Sigmoid colon (tissue), 7 donors: ENCODE results near the gene OR14A16. TPM values are rescaled to one million over a fixed set of nuclear protein-coding genes. Genes with fewer than 3 reads are reported as not detected.

Experiments
- DNase-seq: peaks from one replicate; pipeline ENCODE4 v3.0.0-alpha.2; 2019
- H3K27ac ChIP-seq, 4 donors: fragments of 200-600 bp; sonication (generic); one replicate each; pipeline ENCODE4 v1.5.1; 2016 to 2019; ENCODE audit warnings: mild to moderate bottlenecking in 1 of 4
- H3K27me3 ChIP-seq, 3 donors: fragments of 200-600 bp; sonication (generic); one replicate each; pipeline ENCODE4 v1.5.1; 2019; ENCODE audit warnings: mild to moderate bottlenecking in 1 of 3
- H3K36me3 ChIP-seq, 4 donors: fragments of 200-600 bp; sonication (generic); one replicate each; pipeline ENCODE4 v1.5.1; 2016 to 2019
- H3K4me1 ChIP-seq, 4 donors: fragments of 200-600 bp; sonication (generic); one replicate each; pipeline ENCODE4 v1.5.1; 2017 to 2019
- H3K4me3 ChIP-seq, 4 donors: fragments of 200-600 bp; sonication (generic); one replicate each; pipeline ENCODE4 v1.5.1; 2017 to 2019; ENCODE audit warnings: mild to moderate bottlenecking in 2 of 4, moderate library complexity in 1 of 4
- H3K9me3 ChIP-seq, 4 donors: fragments of 200-600 bp in 3 of 4; sonication (generic) in 3 of 4; one replicate each; pipeline versions ENCODE4 v1.5.1 to v1.6.1; 2013 to 2019
- CTCF ChIP-seq, 4 experiments: fragments of 450-650 bp in 3 of 4; fragments of 200-600 bp in 1 of 4; IDR thresholded peaks; one replicate each; pipeline ENCODE4 v1.5.1; 2016 to 2019; ENCODE audit warnings: antibody characterized with exemption in 4 of 4, mild to moderate bottlenecking in 3 of 4, moderate library complexity in 2 of 4
- EP300 ChIP-seq, 4 donors: sonication (generic); formaldehyde crosslinking; IDR thresholded peaks; one replicate each; pipeline ENCODE4 v1.6.1; 2017; ENCODE audit warnings: antibody characterized with exemption in 4 of 4
- POLR2A ChIP-seq, 2 donors: fragments of 450-650 bp; IDR thresholded peaks; one replicate each; pipeline ENCODE4 v1.6.1; 2016; ENCODE audit warnings: antibody characterized with exemption in 2 of 2, mild to moderate bottlenecking in 2 of 2, moderate library complexity in 2 of 2
- POLR2AphosphoS5 ChIP-seq, 4 donors: sonication (generic); formaldehyde crosslinking; IDR thresholded peaks; one replicate each; pipeline ENCODE4 v1.6.1; 2017; ENCODE audit warnings: antibody characterized with exemption in 4 of 4
- WGBS, 2 donors: extraction: QIAGEN DNeasy Blood & Tissue Kit; methylation state at CpG; one replicate each; pipeline ENCODE4 v1.1.7; 2013; 5-methylcytosine and 5-hydroxymethylcytosine counted together
- intact Hi-C: fragments of 100-400 bp; cut with DNase I; formaldehyde crosslinking; loops from one replicate; pipeline ENCODE4 v1.15.1; 2023
- polyA plus RNA-seq, 3 donors: library from polyadenylated mRNA; stranded (reverse); fragments of 200-250 nt; gene quantifications; one replicate each; pipeline ENCODE4 v1.2.3, GENCODE V29; 2013
- total RNA-seq, 4 donors: library from RNA; depleted of rRNA; stranded (reverse); fragments of >200 nt; gene quantifications; one replicate each; pipeline ENCODE4 v1.1.0, GENCODE V29; 2016
- donor health status: healthy with polysubstance abuse.
- donor health status: Bipolar disorder and iron deficiency.
- donor health status: healthy.

The OR14A16 gene
- total and polyA plus RNA-seq, 7 donors = not detected

- Histone ChIP-seq H3K27ac (no peak overlapping the region), H3K36me3 (no peaks in the 10 kb centered on the region), H3K4me1 (no peaks in the 10 kb centered on the region), H3K27me3 (no peaks in the 10 kb centered on the region), H3K4me3 (no peak overlapping the region), H3K9me3 (no peaks in the 10 kb centered on the region)
- WGBS, 2 donors = 86 to 94% methylated on average over 1 of the region's 1 CpG
- TF ChIP-seq POLR2A (IDR thresholded peaks at IDR 0.05) (no peak), CTCF (IDR thresholded peaks at IDR 0.05) (no peak), EP300 (IDR thresholded peaks at IDR 0.05) (no peak), POLR2AphosphoS5 (IDR thresholded peaks at IDR 0.05) (no peak)
- no peak for DNase-seq
- intact Hi-C loops = no loop called here
These were observed 25.7 kb upstream of the OR14A16 start for GRCh38 chr1:247849616-247850015.

- TF ChIP-seq POLR2AphosphoS5 (IDR thresholded peaks at IDR 0.05) (no peak), EP300 (IDR thresholded peaks at IDR 0.05) (no peak), POLR2A (IDR thresholded peaks at IDR 0.05) (no peak), CTCF (IDR thresholded peaks at IDR 0.05) (no peak)
- Histone ChIP-seq H3K4me3 (no peak overlapping the region), H3K27ac (no peak overlapping the region), H3K27me3 (no peaks in the 10 kb centered on the region), H3K4me1 (no peaks in the 10 kb centered on the region), H3K9me3 (no peaks in the 10 kb centered on the region), H3K36me3 (no peaks in the 10 kb centered on the region)
- DNase-seq = no peak
- intact Hi-C loops = no loop called here
- WGBS, 2 donors = 86 to 87% methylated on average over 7 of the region's 7 CpGs
These were observed 24.4 kb upstream of the OR14A16 start for GRCh38 chr1:247848346-247848745.

GRCh38 chr1:247845693-247846017 lies 21.7 kb upstream of the OR14A16 start:
- no peak for DNase-seq
- H3K4me1 ChIP-seq = no peaks in the 10 kb centered on the region
- TF ChIP-seq CTCF (IDR thresholded peaks at IDR 0.05) (no peak), POLR2A (IDR thresholded peaks at IDR 0.05) (no peak), EP300 (IDR thresholded peaks at IDR 0.05) (no peak), POLR2AphosphoS5 (IDR thresholded peaks at IDR 0.05) (no peak)
- no peaks in the 10 kb centered on the region for H3K9me3 ChIP-seq
- H3K36me3 ChIP-seq = no peaks in the 10 kb centered on the region
- H3K27me3 ChIP-seq = no peaks in the 10 kb centered on the region
- intact Hi-C loops = no loop called here
- H3K4me3 ChIP-seq = no peak overlapping the region
- WGBS, 2 donors = 77 to 81% methylated on average over 5 of the region's 5 CpGs
- H3K27ac ChIP-seq = no peak overlapping the region

- intact Hi-C loops = no loop called here
- Histone ChIP-seq H3K4me1 (no peaks in the 10 kb centered on the region), H3K27me3 (no peaks in the 10 kb centered on the region), H3K27ac (no peak overlapping the region), H3K4me3 (no peak overlapping the region), H3K9me3 (no peaks in the 10 kb centered on the region), H3K36me3 (no peaks in the 10 kb centered on the region)
- no peak for TF ChIP-seq CTCF (IDR thresholded peaks at IDR 0.05)
- no peak for TF ChIP-seq POLR2AphosphoS5 (IDR thresholded peaks at IDR 0.05)
- TF ChIP-seq EP300 (IDR thresholded peaks at IDR 0.05) = no peak
- no peak for TF ChIP-seq POLR2A (IDR thresholded peaks at IDR 0.05)
- DNase-seq = no peak
- 77 to 80% methylated on average over 12 of the region's 12 CpGs for WGBS, 2 donors
These were observed 21.2 kb upstream of the OR14A16 start for GRCh38 chr1:247845011-247845692.

- intact Hi-C loops = no loop called here
- TF ChIP-seq EP300 (IDR thresholded peaks at IDR 0.05) (no peak), POLR2AphosphoS5 (IDR thresholded peaks at IDR 0.05) (no peak), CTCF (IDR thresholded peaks at IDR 0.05) (no peak), POLR2A (IDR thresholded peaks at IDR 0.05) (no peak)
- 89 to 91% methylated on average over 2 of the region's 2 CpGs for WGBS, 2 donors
These were observed 19.5 kb upstream of the OR14A16 start for GRCh38 chr1:247843411-247843810.

More at GRCh38 chr1:247843411-247843810, 19.5 kb upstream of the OR14A16 start:
- H3K36me3 ChIP-seq = no peaks in the 10 kb centered on the region
- H3K27ac ChIP-seq = no peak overlapping the region
- H3K9me3 ChIP-seq = no peaks in the 10 kb centered on the region
- H3K27me3 ChIP-seq = no peaks in the 10 kb centered on the region
- no peak overlapping the region for H3K4me3 ChIP-seq
- H3K4me1 ChIP-seq = no peaks in the 10 kb centered on the region
- no peak for DNase-seq
